K562 (cell line): ENCODE results near the gene KHDRBS2. TPM values are rescaled to one million over a fixed set of nuclear protein-coding genes. Genes with fewer than 3 reads are reported as not detected.

ENCODE experiments used
- ATAC-seq: fragments of 200-7000 bp; cut with Tn5 transposase; 3 replicates; pipeline ENCODE4 v1.9.1; 2020; ENCODE audit warnings: moderate library complexity
- BruUV-seq: library from RNA; stranded (reverse); fragments of 400-500 nt; replicated peaks from 2 replicates; lab custom pipeline; 2021; lab: Mats Ljungman, UMichigan
- CTCF ChIA-PET: fragments of 300-600 bp; formaldehyde crosslinking; extraction: SDS; loops from one replicate; lab custom pipeline; 2021; ENCODE audit warnings: low intra/inter-chr PET ratio; lab: Yijun Ruan, JAX
- POLR2A ChIA-PET: fragments of 300-600, 350-650 bp; sonication (Branson Sonifier 250); formaldehyde crosslinking; extraction: SDS; loops from one replicate; lab custom pipeline; 2021; ENCODE audit warnings: antibody characterized with exemption, inconsistent platforms; lab: Yijun Ruan, JAX
- DNase-seq, 4 experiments: peaks; one replicate each; pipeline versions ENCODE4 v3.0.0 to v3.0.0-alpha.2; 2011 to 2018; ENCODE audit warnings: low spot score in 3 of 4, mixed read lengths in 3 of 4; ENCODE audit errors: extremely low read depth in 1 of 4
- FAIRE-seq: peaks from 2 replicates; lab custom pipeline; 2011; peaks lifted over from hg19 to GRCh38; lab: Jason Lieb, UNC
- H2AFZ ChIP-seq: 2 replicates; pipeline ENCODE4 v1.6.0; 2011; ENCODE audit warnings: low read depth, low read length, control low read depth, inconsistent platforms
- H3K27ac ChIP-seq: fragments of 200-600 bp; 3 replicates; pipeline ENCODE4 v1.8.0; 2011; ENCODE audit warnings: low read depth, mild to moderate bottlenecking, control low read depth, inconsistent platforms, low read length, moderate library complexity, mixed read lengths; ENCODE audit errors: extremely low read depth
- H3K27me3 ChIP-seq, 2 experiments: fragments of 300-600 bp in 1 of 2; 2 replicates in 1 of 2; 3 replicates in 1 of 2; pipeline versions ENCODE4 v1.6.0 to v1.8.0; 2011; ENCODE audit warnings: inconsistent platforms in 2 of 2, low read length in 2 of 2, mild to moderate bottlenecking in 1 of 2, mixed read lengths in 1 of 2, moderate library complexity in 1 of 2; ENCODE audit not compliant: control insufficient read depth in 2 of 2, insufficient read depth in 2 of 2
- H3K36me3 ChIP-seq: fragments of 300-600 bp; 3 replicates; pipeline ENCODE4 v1.8.0; 2011; ENCODE audit warnings: mild to moderate bottlenecking, low read length, inconsistent platforms; ENCODE audit not compliant: control insufficient read depth, insufficient read depth
- H3K4me1 ChIP-seq, 2 experiments: fragments of 200-600 bp in 1 of 2; replicated peaks in 1 of 2; 2 replicates in 1 of 2; 3 replicates in 1 of 2; pipeline versions ENCODE4 v1.5.1 to v1.8.0; 2011; ENCODE audit warnings: inconsistent platforms in 2 of 2, low read length in 2 of 2, mild to moderate bottlenecking in 1 of 2, mixed read lengths in 1 of 2, moderate library complexity in 1 of 2; ENCODE audit not compliant: control insufficient read depth in 2 of 2, insufficient read depth in 2 of 2
- H3K4me2 ChIP-seq: 2 replicates; pipeline ENCODE4 v1.6.1; 2011; ENCODE audit warnings: low read length, control low read depth, inconsistent platforms, mixed read lengths; ENCODE audit not compliant: insufficient read depth
- H3K4me3 ChIP-seq: fragments of 200-600 bp; sonication (generic), shearing (Covaris generic); 2 replicates; pipeline ENCODE4 v1.5.1; 2016; ENCODE audit warnings: control low read depth, inconsistent platforms
- H3K79me2 ChIP-seq: fragments of 200-600 bp; 3 replicates; pipeline ENCODE4 v1.8.0; 2011; ENCODE audit warnings: low read length, inconsistent platforms; ENCODE audit not compliant: control insufficient read depth, insufficient read depth
- H3K9ac ChIP-seq, 2 experiments: 2 replicates each; pipeline versions ENCODE4 v1.6.0 to v1.6.1; 2011; ENCODE audit warnings: low read depth in 2 of 2, low read length in 2 of 2, control low read depth in 1 of 2, inconsistent platforms in 1 of 2, mild to moderate bottlenecking in 1 of 2, mixed read lengths in 1 of 2; ENCODE audit not compliant: insufficient read depth in 1 of 2
- H3K9me1 ChIP-seq: one replicate; pipeline ENCODE4 v1.6.0; 2011; ENCODE audit warnings: inconsistent platforms, mild to moderate bottlenecking, low read length, moderate library complexity; ENCODE audit not compliant: control insufficient read depth, insufficient read depth
- H3K9me3 ChIP-seq: replicated peaks from 2 replicates; pipeline ENCODE4 v1.5.1; 2011; ENCODE audit warnings: low read depth, low read length, inconsistent platforms; ENCODE audit not compliant: control insufficient read depth, insufficient read depth
- H4K20me1 ChIP-seq: replicated peaks from 2 replicates; pipeline ENCODE4 v1.6.1; 2011; ENCODE audit warnings: low read length, inconsistent platforms, mixed read lengths; ENCODE audit not compliant: control insufficient read depth, insufficient read depth
- CREM ChIP-seq: IDR thresholded peaks from 2 replicates; pipeline ENCODE4 v1.6.1; 2014; ENCODE audit warnings: antibody characterized with exemption, low read depth
- HDGF ChIP-seq: fragments of 450-650 bp; IDR thresholded peaks from 2 replicates; pipeline ENCODE4 v1.6.1; 2016
- PKNOX1 ChIP-seq: fragments of 450-650 bp; IDR thresholded peaks from 2 replicates; pipeline ENCODE4 v1.6.1; 2016
- in situ Hi-C: fragments of 300-500 bp; cut with MboI; formaldehyde crosslinking; loops from 4 replicates; pipeline ENCODE4 v1.15.0; 2018; ENCODE audit warnings: inconsistent platforms, mixed read lengths
- intact Hi-C: fragments of 100-400 bp; cut with micrococcal nuclease; formaldehyde crosslinking; loops from 2 replicates; pipeline ENCODE4 v1.14.2; 2022
- polyA plus RNA-seq, 8 experiments: library from polyadenylated mRNA; depleted of rRNA in 4 of 8; stranded (reverse) in 5 of 8; unstranded in 3 of 8; fragments of >200 nt; fragmentation: Nextera tagmentation in 2 of 8; fragmentation: Illumina TruSeq in 1 of 8; extraction: Ambion mirVana in 2 of 8; extraction: Trizol in 1 of 8; gene quantifications; 2 replicates each; pipeline versions ENCODE4 v1.2.1 to v1.2.3, GENCODE V29; 2011 to 2014; ENCODE audit warnings: inconsistent platforms in 1 of 8, missing spikeins in 1 of 8
- total RNA-seq, 7 experiments: library from RNA; depleted of rRNA in 6 of 7; stranded (reverse); fragments of >200 nt in 6 of 7; fragmentation: Illumina TruSeq in 2 of 7; extraction: Trizol in 2 of 7; gene quantifications; 2 replicates each; pipeline versions ENCODE4 v1.2.1 to v1.2.3, GENCODE V29; 2011 to 2021; ENCODE audit warnings: low replicate concordance in 1 of 7
- TF ChIP-seq, protein P1 (sequence below), 2 experiments: fragments of 450-650 bp in 1 of 2; IDR thresholded peaks; 2 replicates each; pipeline ENCODE4 v1.6.1; 2011 to 2017; ENCODE audit warnings: low read depth in 2 of 2, antibody characterized with exemption in 1 of 2, borderline replicate concordance in 1 of 2, low read length in 1 of 2, mild to moderate bottlenecking in 1 of 2, mixed read lengths in 1 of 2; ENCODE audit not compliant: control insufficient read depth in 1 of 2

The KHDRBS2 gene
- total and polyA plus RNA-seq, 9 of the 15 experiments (the other 6 are each of a cell fraction or from before 2014, with no cell fraction given) = not detected

GRCh38 chr6:61947311-61947947, 338.6 kb downstream of the KHDRBS2 start:
- Histone ChIP-seq H3K27ac (no peak overlapping the region), H3K4me2 (no peak overlapping the region), H3K9me1 (no peaks in the 10 kb centered on the region), H3K27me3 (no peaks in the 10 kb centered on the region), H3K9ac (no peak overlapping the region), H4K20me1 (no peaks in the 10 kb centered on the region), H3K4me1 (no peaks in the 10 kb centered on the region), H3K36me3 (no peaks in the 10 kb centered on the region), H3K9me3 (no peaks in the 10 kb centered on the region), H3K4me3 (no peak overlapping the region), H2AFZ (no peak overlapping the region), H3K79me2 (no peaks in the 10 kb centered on the region)
- POLR2A ChIA-PET = no interaction called here
- BruUV-seq = no TSS peak
- CTCF ChIA-PET = no interaction called here
- intact Hi-C loops = no loop called here
- no peak for DNase-seq
- ATAC-seq = no peak
- FAIRE-seq = no peak
- TF ChIP-seq CREM (no peak), PKNOX1 (no peak), HDGF (no peak)
- TF ChIP-seq, protein P1, sequence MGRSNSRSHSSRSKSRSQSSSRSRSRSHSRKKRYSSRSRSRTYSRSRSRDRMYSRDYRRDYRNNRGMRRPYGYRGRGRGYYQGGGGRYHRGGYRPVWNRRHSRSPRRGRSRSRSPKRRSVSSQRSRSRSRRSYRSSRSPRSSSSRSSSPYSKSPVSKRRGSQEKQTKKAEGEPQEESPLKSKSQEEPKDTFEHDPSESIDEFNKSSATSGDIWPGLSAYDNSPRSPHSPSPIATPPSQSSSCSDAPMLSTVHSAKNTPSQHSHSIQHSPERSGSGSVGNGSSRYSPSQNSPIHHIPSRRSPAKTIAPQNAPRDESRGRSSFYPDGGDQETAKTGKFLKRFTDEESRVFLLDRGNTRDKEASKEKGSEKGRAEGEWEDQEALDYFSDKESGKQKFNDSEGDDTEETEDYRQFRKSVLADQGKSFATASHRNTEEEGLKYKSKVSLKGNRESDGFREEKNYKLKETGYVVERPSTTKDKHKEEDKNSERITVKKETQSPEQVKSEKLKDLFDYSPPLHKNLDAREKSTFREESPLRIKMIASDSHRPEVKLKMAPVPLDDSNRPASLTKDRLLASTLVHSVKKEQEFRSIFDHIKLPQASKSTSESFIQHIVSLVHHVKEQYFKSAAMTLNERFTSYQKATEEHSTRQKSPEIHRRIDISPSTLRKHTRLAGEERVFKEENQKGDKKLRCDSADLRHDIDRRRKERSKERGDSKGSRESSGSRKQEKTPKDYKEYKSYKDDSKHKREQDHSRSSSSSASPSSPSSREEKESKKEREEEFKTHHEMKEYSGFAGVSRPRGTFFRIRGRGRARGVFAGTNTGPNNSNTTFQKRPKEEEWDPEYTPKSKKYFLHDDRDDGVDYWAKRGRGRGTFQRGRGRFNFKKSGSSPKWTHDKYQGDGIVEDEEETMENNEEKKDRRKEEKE (IDR thresholded peaks at IDR 0.05; ENCODE audit: borderline replicate concordance in 1 of 2, control insufficient read depth in 1 of 2, low read depth in 2 of 2, low read length in 1 of 2) = no peak
- in situ Hi-C loops = no loop called here
